Peyer's patch (tissue), 4 donors: ENCODE data around the gene GALNS. TPM values are rescaled to one million over a fixed set of nuclear protein-coding genes. Genes with fewer than 3 reads are reported as not detected.

Source experiments
- DNase-seq, 3 donors: peaks; one replicate each; pipeline ENCODE4 v3.0.0-alpha.2; 2017 to 2019
- H3K27ac ChIP-seq, 4 donors: fragments of 200-600 bp; sonication (generic); one replicate each; pipeline ENCODE4 v1.5.1; 2016 to 2019
- H3K27me3 ChIP-seq, 2 donors: fragments of 200-600 bp; sonication (generic); one replicate each; pipeline ENCODE4 v1.5.1; 2019
- H3K36me3 ChIP-seq, 3 donors: fragments of 200-600 bp; sonication (generic); one replicate each; pipeline ENCODE4 v1.5.1; 2016 to 2019
- H3K4me1 ChIP-seq, 4 donors: fragments of 200-600 bp; sonication (generic); one replicate each; pipeline ENCODE4 v1.5.1; 2016 to 2019
- H3K4me3 ChIP-seq, 4 donors: fragments of 200-600 bp; sonication (generic); 1 replicate in 3 of 4; 2 replicates in 1 of 4; pipeline ENCODE4 v1.5.1; 2016 to 2019; ENCODE audit warnings: mild to moderate bottlenecking in 1 of 4
- H3K9me3 ChIP-seq, 4 donors: fragments of 200-600 bp; sonication (generic); one replicate each; pipeline ENCODE4 v1.5.1; 2016 to 2019; ENCODE audit warnings: mild to moderate bottlenecking in 1 of 4
- CTCF ChIP-seq, 6 experiments: fragments of 450-650 bp in 4 of 6; fragments of 200-600 bp in 2 of 6; sonication (generic) in 1 of 6; IDR thresholded peaks; one replicate each; pipeline ENCODE4 v1.5.1; 2017 to 2019; ENCODE audit warnings: antibody characterized with exemption in 6 of 6, mild to moderate bottlenecking in 3 of 6, moderate library complexity in 1 of 6
- POLR2A ChIP-seq, 2 donors: fragments of 450-650 bp; IDR thresholded peaks; one replicate each; pipeline ENCODE4 v1.5.1; 2017; ENCODE audit warnings: antibody characterized with exemption in 2 of 2, mild to moderate bottlenecking in 2 of 2, moderate library complexity in 2 of 2
- total RNA-seq, 4 donors: library from RNA; depleted of rRNA; stranded (reverse); fragments of >200 nt; gene quantifications; one replicate each; pipeline ENCODE4 v1.1.0, GENCODE V29; 2016

GALNS gene
- total RNA-seq, 4 donors from 2014 or later = 46.4 to 180 (median 133) TPM

GRCh38 chr16:88865742-88866141 lies 9.0 kb upstream of the GALNS start:
- Histone ChIP-seq H3K4me3 (no peak overlapping the region), H3K4me1 (peaks cover 0 to 3% (median 0%) of the 10 kb centered on the region in 4 donors), H3K27ac (no peak overlapping the region), H3K36me3 (peaks cover 0 to 20% (median 0%) of the 10 kb centered on the region in 3 donors), H3K9me3 (no peaks in the 10 kb centered on the region), H3K27me3 (no peaks in the 10 kb centered on the region)
- TF ChIP-seq POLR2A (IDR thresholded peaks at IDR 0.05) = no peak
- no peak for TF ChIP-seq CTCF (IDR thresholded peaks at IDR 0.05)
- DNase-seq = no peak

GRCh38 chr16:88865310-88865709 lies 8.6 kb upstream of the GALNS start:
- DNase-seq = no peak
- Histone ChIP-seq H3K4me1 (peaks cover 0 to under 1% (median 0%) of the 10 kb centered on the region in 4 donors), H3K36me3 (peaks cover 0 to 24% (median 0%) of the 10 kb centered on the region in 3 donors), H3K27ac (no peak overlapping the region), H3K4me3 (no peak overlapping the region), H3K27me3 (no peaks in the 10 kb centered on the region), H3K9me3 (no peaks in the 10 kb centered on the region)
- no peak for TF ChIP-seq CTCF (IDR thresholded peaks at IDR 0.05)
- no peak for TF ChIP-seq POLR2A (IDR thresholded peaks at IDR 0.05)

- Histone ChIP-seq H3K27me3 (no peaks in the 10 kb centered on the region), H3K9me3 (no peaks in the 10 kb centered on the region), H3K4me3 (no peak overlapping the region), H3K4me1 (no peaks in the 10 kb centered on the region), H3K36me3 (peaks cover 0 to 32% (median 0%) of the 10 kb centered on the region in 3 donors), H3K27ac (no peak overlapping the region)
- no peak for DNase-seq
- TF ChIP-seq POLR2A (IDR thresholded peaks at IDR 0.05) (no peak), CTCF (IDR thresholded peaks at IDR 0.05) (no peak)
Measured at GRCh38 chr16:88864521-88864920, 7.8 kb upstream of the GALNS start.

- no peaks in the 10 kb centered on the region for H3K9me3 ChIP-seq
- H3K27ac ChIP-seq = no peak overlapping the region
- TF ChIP-seq POLR2A (IDR thresholded peaks at IDR 0.05) (no peak), CTCF (IDR thresholded peaks at IDR 0.05) (no peak)
- no peaks in the 10 kb centered on the region for H3K4me1 ChIP-seq
- H3K4me3 ChIP-seq = no peak overlapping the region
- no peak for DNase-seq
- H3K27me3 ChIP-seq = no peaks in the 10 kb centered on the region
- peaks cover 0 to 36% (median 0%) of the 10 kb centered on the region in 3 donors for H3K36me3 ChIP-seq
Measured at GRCh38 chr16:88864099-88864498, 7.4 kb upstream of the GALNS start.

- Histone ChIP-seq H3K27ac (no peak overlapping the region), H3K36me3 (peaks cover 0 to 39% (median 0%) of the 10 kb centered on the region in 3 donors), H3K27me3 (no peaks in the 10 kb centered on the region), H3K9me3 (no peaks in the 10 kb centered on the region), H3K4me1 (peaks cover 0 to 2% (median 0%) of the 10 kb centered on the region in 4 donors), H3K4me3 (no peak overlapping the region)
- DNase-seq = no peak
- TF ChIP-seq CTCF (IDR thresholded peaks at IDR 0.05) (no peak), POLR2A (IDR thresholded peaks at IDR 0.05) (no peak)
Measured at GRCh38 chr16:88863426-88863825, 6.7 kb upstream of the GALNS start.

- H3K36me3 ChIP-seq = peaks cover 0 to 39% (median 0%) of the 10 kb centered on the region in 3 donors
- TF ChIP-seq CTCF (IDR thresholded peaks at IDR 0.05) (no peak), POLR2A (IDR thresholded peaks at IDR 0.05) (no peak)
- DNase-seq = no peak
- peaks cover 0 to 6% (median 2%) of the 10 kb centered on the region in 4 donors for H3K4me1 ChIP-seq
- H3K27ac ChIP-seq = no peak overlapping the region
- H3K27me3 ChIP-seq = no peaks in the 10 kb centered on the region
- H3K4me3 ChIP-seq = no peak overlapping the region
- H3K9me3 ChIP-seq = no peaks in the 10 kb centered on the region
Measured at GRCh38 chr16:88862968-88863367, 6.2 kb upstream of the GALNS start.
